Fibroblast of skin of right quadriceps (primary cell): ENCODE data around the gene ZNF280D.
A peak's percentile ranks its signal among the peaks of the same experiment; 100 is the strongest.

Experiments
- DNase-seq: peaks from one replicate; pipeline ENCODE4 v3.0.0-alpha.2; 2013

The ZNF280D gene

GRCh38 chr15:56744701-56745683 is 11.7 kb upstream of the ZNF280D start:
- DNase-seq = peak; percentile 48

GRCh38 chr15:56741541-56741940 is 8.2 kb upstream of the ZNF280D start:
- no peak for DNase-seq

- DNase-seq = no peak
Observed at GRCh38 chr15:56739964-56740640, 6.8 kb upstream of the ZNF280D start.

GRCh38 chr15:56739474-56739873 is 6.2 kb upstream of the ZNF280D start:
- no peak for DNase-seq

- DNase-seq = no peak
Observed at GRCh38 chr15:56737791-56738190, 4.5 kb upstream of the ZNF280D start.

- peak; percentile 21 for DNase-seq
Observed at GRCh38 chr15:56736881-56737707, 3.8 kb upstream of the ZNF280D start.

- peak; percentile 67 for DNase-seq
Observed at GRCh38 chr15:56736308-56736707, 3.0 kb upstream of the ZNF280D start.

- no peak for DNase-seq
Observed at GRCh38 chr15:56735589-56735988, 2.3 kb upstream of the ZNF280D start.

- no peak for DNase-seq
Observed at GRCh38 chr15:56734013-56734635, 815 bp upstream of the ZNF280D start.

GRCh38 chr15:56732886-56733135 is 498 bp downstream of the ZNF280D start:
- DNase-seq = no peak

- DNase-seq = peak; percentile 63
Observed at GRCh38 chr15:56732135-56732885, 999 bp downstream of the ZNF280D start.

- no peak for DNase-seq
Observed at GRCh38 chr15:56731548-56731947, 1.8 kb downstream of the ZNF280D start.

GRCh38 chr15:56729561-56729960 is 3.7 kb downstream of the ZNF280D start:
- DNase-seq = no peak

GRCh38 chr15:56725386-56725785 is 7.9 kb downstream of the ZNF280D start:
- DNase-seq = no peak

- no peak for DNase-seq
Observed at GRCh38 chr15:56724232-56724631, 9.1 kb downstream of the ZNF280D start.

- no peak for DNase-seq
Observed at GRCh38 chr15:56723787-56724186, 9.5 kb downstream of the ZNF280D start.

GRCh38 chr15:56719774-56720555 is 13.3 kb downstream of the ZNF280D start:
- DNase-seq = no peak

GRCh38 chr15:56719021-56719612 is 14.2 kb downstream of the ZNF280D start:
- DNase-seq = no peak

- no peak for DNase-seq
Observed at GRCh38 chr15:56718560-56718959, 14.7 kb downstream of the ZNF280D start.

- DNase-seq = no peak
Observed at GRCh38 chr15:56716334-56716733, 17.0 kb downstream of the ZNF280D start.

- DNase-seq = peak; percentile 20
Observed at GRCh38 chr15:56715220-56715619, 18.1 kb downstream of the ZNF280D start.
